Caco-2 (cell line): ENCODE results near the gene NOTO. TPM values are rescaled to one million over a fixed set of nuclear protein-coding genes. Genes with fewer than 3 reads are reported as not detected.

Experiments used
- BruUV-seq: library from RNA; stranded (reverse); fragments of 400-500 nt; replicated peaks from 2 replicates; lab custom pipeline; 2021; lab: Mats Ljungman, UMichigan
- CTCF ChIA-PET: fragments of 300-600 bp; sonication (Branson Sonifier 250); formaldehyde crosslinking; loops from one replicate; lab custom pipeline; 2022; ENCODE audit warnings: antibody characterized with exemption; lab: Charles Lee
- POLR2A ChIA-PET: fragments of 300-600 bp; sonication (Branson Sonifier 250); formaldehyde crosslinking; loops from one replicate; lab custom pipeline; 2022; ENCODE audit warnings: antibody characterized with exemption; lab: Charles Lee
- DNase-seq, 2 experiments: peaks; one replicate each; pipeline versions ENCODE4 v3.0.0 to v3.0.0-alpha.2; 2020 to 2022
- H3K27me3 ChIP-seq: replicated peaks from 2 replicates; pipeline ENCODE4 v1.6.0; 2011; ENCODE audit warnings: low read length; ENCODE audit not compliant: control insufficient read depth, insufficient read depth
- H3K36me3 ChIP-seq: 2 replicates; pipeline ENCODE4 v1.5.1; 2011; ENCODE audit warnings: low read length; ENCODE audit not compliant: control insufficient read depth, insufficient read depth
- H3K4me1 ChIP-seq: fragments of 250-450 bp; sonication (Bioruptor Pico); 2 replicates; pipeline ENCODE4 v1.5.1; 2020; ENCODE audit warnings: mild to moderate bottlenecking
- H3K4me3 ChIP-seq: 2 replicates; pipeline ENCODE4 v1.5.1; 2011; ENCODE audit warnings: low read depth, mild to moderate bottlenecking, control low read depth, low read length
- H3K9me3 ChIP-seq: fragments of 250-450 bp; sonication (Bioruptor Pico); 2 replicates; pipeline ENCODE4 v1.5.1; 2020; ENCODE audit warnings: mild to moderate bottlenecking, moderate library complexity
- H3K27ac Mint-ChIP-seq: one replicate; pipeline ENCODE4 v1.8.0; 2022; ENCODE audit warnings: mixed read lengths; ENCODE audit not compliant: unreplicated experiment
- H3K27me3 Mint-ChIP-seq: one replicate; pipeline ENCODE4 v1.8.0; 2022; ENCODE audit warnings: mixed read lengths; ENCODE audit not compliant: insufficient read depth, unreplicated experiment
- H3K36me3 Mint-ChIP-seq: one replicate; pipeline ENCODE4 v1.8.0; 2022; ENCODE audit warnings: mild to moderate bottlenecking, mixed read lengths; ENCODE audit not compliant: insufficient read depth, unreplicated experiment
- H3K4me1 Mint-ChIP-seq: one replicate; pipeline ENCODE4 v1.8.0; 2022; ENCODE audit warnings: low read depth, mixed read lengths; ENCODE audit not compliant: unreplicated experiment
- H3K4me3 Mint-ChIP-seq: one replicate; pipeline ENCODE4 v1.8.0; 2022; ENCODE audit warnings: mild to moderate bottlenecking, moderate library complexity, mixed read lengths; ENCODE audit not compliant: unreplicated experiment
- H3K9me3 Mint-ChIP-seq: one replicate; pipeline ENCODE4 v1.8.0; 2022; ENCODE audit warnings: mixed read lengths; ENCODE audit not compliant: unreplicated experiment
- CTCF ChIP-seq, 2 experiments: fragments of 200-600 bp in 1 of 2; IDR thresholded peaks; 1 replicate in 1 of 2; 2 replicates in 1 of 2; pipeline versions ENCODE4 v1.5.1 to v1.8.0; 2011 to 2022; ENCODE audit warnings: antibody characterized with exemption in 1 of 2, control low read depth in 1 of 2, inconsistent platforms in 1 of 2, low read depth in 1 of 2, low read length in 1 of 2, mild to moderate bottlenecking in 1 of 2, moderate library complexity in 1 of 2; ENCODE audit not compliant: insufficient read depth in 1 of 2, severe bottlenecking in 1 of 2, unreplicated experiment in 1 of 2
- intact Hi-C: fragments of 100-400 bp; cut with micrococcal nuclease; formaldehyde crosslinking; loops from one replicate; pipeline ENCODE4 v1.10.0; 2022; ENCODE audit not compliant: unreplicated experiment
- total RNA-seq: library from RNA; stranded (reverse); gene quantifications from 2 replicates; pipeline ENCODE4 v1.2.3, GENCODE V29; 2022

The NOTO gene
- total RNA-seq, 1 experiment from 2014 or later = not detected

- no peaks in the 10 kb centered on the region for H3K9me3 ChIP-seq
- BruUV-seq = TSS peak; percentile 52
- intact Hi-C loops = no loop called here
- Mint-ChIP-seq H3K4me1 (peaks cover 20% of the 10 kb centered on the region), H3K36me3 (peaks cover 51% of the 10 kb centered on the region), H3K9me3 (no peaks in the 10 kb centered on the region), H3K27ac (peak overlapping the region; percentile 98), H3K27me3 (no peaks in the 10 kb centered on the region), H3K4me3 (peak overlapping the region; percentile 91)
- peak overlapping the region; percentile 65 for H3K4me3 ChIP-seq
- no peaks in the 10 kb centered on the region for H3K36me3 ChIP-seq
- H3K27me3 ChIP-seq = no peaks in the 10 kb centered on the region
- ChIA-PET POLR2A (interaction anchor here (0.6 to 2.4 kb wide), 7 partner anchors 17 to 888 kb away, joined by 4 to 15 read pairs (median 5); partner anchors contain the start of gene ALMS1), CTCF (interaction anchor here (0.5 to 3.2 kb wide), 12 partner anchors 18 to 340 kb away, joined by 3 to 22 read pairs (median 4); no protein-coding TSS in a partner anchor)
- DNase-seq = peak; percentile 64 to 66
- H3K4me1 ChIP-seq = peaks cover 7% of the 10 kb centered on the region; the same call in 1 of the 2 replicates
- TF ChIP-seq CTCF (IDR thresholded peaks at IDR 0.05; ENCODE audit: insufficient read depth in 1 of 2, low read depth in 1 of 2, low read length in 1 of 2, severe bottlenecking in 1 of 2, unreplicated experiment in 1 of 2) = peak in 1 of 2 experiments; percentile 13
Observed at GRCh38 chr2:73232403-73233153, 30.2 kb downstream of the NOTO start.

- Mint-ChIP-seq H3K4me3 (peak within 1 kb of the TSS; percentile 91), H3K4me1 (peaks cover 20% of the 10 kb centered on the region), H3K9me3 (no peaks in the 10 kb centered on the region), H3K36me3 (peaks cover 54% of the 10 kb centered on the region), H3K27ac (peak within 1 kb of the TSS; percentile 98), H3K27me3 (no peaks in the 10 kb centered on the region)
- BruUV-seq = no TSS peak
- TF ChIP-seq CTCF (IDR thresholded peaks at IDR 0.05; ENCODE audit: insufficient read depth in 1 of 2, low read depth in 1 of 2, low read length in 1 of 2, severe bottlenecking in 1 of 2, unreplicated experiment in 1 of 2) = no peak
- Histone ChIP-seq H3K36me3 (no peaks in the 10 kb centered on the region), H3K27me3 (no peaks in the 10 kb centered on the region), H3K4me3 (peak within 1 kb of the TSS; percentile 78), H3K9me3 (no peaks in the 10 kb centered on the region), H3K4me1 (peaks cover 7% of the 10 kb centered on the region; the same call in 1 of the 2 replicates)
- CTCF ChIA-PET = interaction anchor here (0.5 to 3.2 kb wide), 12 partner anchors 18 to 341 kb away, joined by 3 to 22 read pairs (median 4); no protein-coding TSS in a partner anchor
- intact Hi-C loops = no loop called here
- POLR2A ChIA-PET = interaction anchor here (0.6 to 2.4 kb wide), 8 partner anchors 18 to 888 kb away, joined by 3 to 15 read pairs (median 4); partner anchors contain the start of gene ALMS1
- peak; percentile 99 to 100 for DNase-seq
Observed at GRCh38 chr2:73233154-73233931, 31.0 kb downstream of the NOTO start, which contains the start of gene PRADC1. Gene PRADC1 (minus strand): TSS chr2:73233239. CDS start chr2:73233160, 79 bp downstream.
